Measurements from ENCODE around the gene CGA.
"Not testable (repeated sequence)": the region's sequence is repeated elsewhere in the genome, so short reads cannot be mapped to it uniquely, and the experiment has no call there.

Gene CGA

GRCh38 chr6:87095087-87095509, at the start of gene CGA:
CGA (minus strand) TSS chr6:87095106; CDS start chr6:87088200, 6,906 bp downstream.
- DNase-seq: no peak

GRCh38 chr6:87139927-87140326, 45.0 kb upstream of the CGA start:
- DNase-seq: not testable (repeated sequence)

- peak; percentile 78 for DNase-seq
Observed at GRCh38 chr6:87139236-87139635, 44.3 kb upstream of the CGA start.

GRCh38 chr6:87136963-87137362, 42.1 kb upstream of the CGA start:
- no peak for DNase-seq

GRCh38 chr6:87127737-87128136, 32.8 kb upstream of the CGA start:
- no peak for DNase-seq

GRCh38 chr6:87126501-87126900, 31.6 kb upstream of the CGA start:
- no peak for DNase-seq

- no peak for DNase-seq
Observed at GRCh38 chr6:87124074-87124473, 29.2 kb upstream of the CGA start.

- no peak for DNase-seq
Observed at GRCh38 chr6:87122477-87122876, 27.6 kb upstream of the CGA start.

- no peak for DNase-seq
Observed at GRCh38 chr6:87118054-87118453, 23.1 kb upstream of the CGA start.

- DNase-seq: no peak
Observed at GRCh38 chr6:87116922-87117321, 22.0 kb upstream of the CGA start.

- no peak for DNase-seq
Observed at GRCh38 chr6:87115402-87116135, 20.7 kb upstream of the CGA start.

GRCh38 chr6:87110636-87111035, 15.7 kb upstream of the CGA start:
- no peak for DNase-seq

- no peak for DNase-seq
Observed at GRCh38 chr6:87105823-87106222, 10.9 kb upstream of the CGA start.

GRCh38 chr6:87104667-87105066, 9.8 kb upstream of the CGA start:
- DNase-seq: no peak

GRCh38 chr6:87103977-87104601, 9.2 kb upstream of the CGA start:
- DNase-seq: no peak

GRCh38 chr6:87102151-87102621, 7.3 kb upstream of the CGA start:
- no peak for DNase-seq

- no peak for DNase-seq
Observed at GRCh38 chr6:87101067-87101466, 6.2 kb upstream of the CGA start.

GRCh38 chr6:87100216-87100615, 5.3 kb upstream of the CGA start:
- DNase-seq: no peak

GRCh38 chr6:87099472-87099871, 4.6 kb upstream of the CGA start:
- no peak for DNase-seq

GRCh38 chr6:87094576-87094975, 330 bp downstream of the CGA start:
- DNase-seq: no peak

GRCh38 chr6:87093651-87094050, 1.3 kb downstream of the CGA start:
- no peak for DNase-seq

- no peak for DNase-seq
Observed at GRCh38 chr6:87093199-87093598, 1.7 kb downstream of the CGA start.

GRCh38 chr6:87092435-87092834, 2.5 kb downstream of the CGA start:
- DNase-seq: no peak

GRCh38 chr6:87089135-87089534, 5.8 kb downstream of the CGA start:
- no peak for DNase-seq

GRCh38 chr6:87088076-87088475, 6.8 kb downstream of the CGA start:
- no peak for DNase-seq

Data from CD4-positive, alpha-beta T cell treated with Interleukin-12 subunit alpha and Interleukin-12 subunit beta, for 1 hour (primary cell).